ENCODE data around the gene GATAD2B.

Gene GATAD2B

DNA sequence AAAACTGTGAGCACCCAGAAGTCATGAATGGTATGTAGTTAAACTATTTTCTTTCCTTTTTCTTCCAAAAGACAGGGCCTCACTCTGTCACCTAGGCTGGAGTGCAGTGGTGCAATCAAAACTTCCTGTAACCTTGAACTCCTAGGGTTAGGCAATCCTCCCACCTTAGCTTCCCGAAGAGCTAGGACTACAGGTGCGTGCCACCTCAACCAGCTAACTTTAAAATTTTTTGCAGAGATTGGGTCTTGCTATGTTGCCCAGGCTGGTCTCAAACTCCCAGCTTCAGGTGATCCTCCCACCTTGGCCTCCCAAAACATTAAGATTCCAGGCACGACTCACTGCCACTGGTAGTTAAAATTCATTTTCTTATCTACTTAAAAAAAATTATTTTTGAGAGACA is 62.5 kb downstream of the GATAD2B start:
- Histone ChIP-seq H3K27me3 (replicated peaks in 2 of 5; ENCODE audit: control insufficient read depth in 4 of 5, insufficient read depth in 5 of 5, low read length in 4 of 5) (no peaks in the 10 kb centered on the region), H3K9me3 (ENCODE audit: control extremely low read depth in 1 of 5, control insufficient read depth in 4 of 5, insufficient read depth in 2 of 5, low read depth in 1 of 5, low read length in 4 of 5) (peaks cover 0 to 1% (median 0%) of the 10 kb centered on the region in 5 experiments), H3K36me3 (ENCODE audit: control insufficient read depth in 4 of 4, insufficient read depth in 4 of 4, low read length in 3 of 4) (peaks cover 6 to 22% (median 10%) of the 10 kb centered on the region in 4 experiments), H3K4me3 (ENCODE audit: control insufficient read depth in 1 of 7, extremely low read depth in 1 of 7, insufficient read depth in 4 of 7, low read depth in 2 of 7, low read length in 6 of 7) (no peak overlapping the region), H3K27ac (ENCODE audit: insufficient read depth in 1 of 2, low read depth in 1 of 2, low read length in 2 of 2, poor library complexity in 1 of 2, severe bottlenecking in 2 of 2) (no peak overlapping the region), H3K4me1 (ENCODE audit: control extremely low read depth in 1 of 4, control insufficient read depth in 4 of 4, insufficient read depth in 4 of 4, low read length in 3 of 4) (no peaks in the 10 kb centered on the region)
- ChIA-PET CTCF (interaction anchor here (1.3 kb wide), 1 partner anchor 29 kb away, joined by 4 read pairs; no protein-coding TSS in a partner anchor), POLR2A (interaction anchor here (0.7 kb wide), 1 partner anchor 9 kb away, joined by 3 read pairs; no protein-coding TSS in a partner anchor)
- WGBS (ENCODE audit: insufficient coverage), result 100% methylated on average over 1 of the region's 3 CpGs
- no peak for DNase-seq

- H3K36me3 ChIP-seq (ENCODE audit: control insufficient read depth in 4 of 4, insufficient read depth in 4 of 4, low read length in 3 of 4), result peaks cover 6 to 28% (median 16%) of the 10 kb centered on the region in 4 experiments
- H3K4me3 ChIP-seq (ENCODE audit: control insufficient read depth in 1 of 7, extremely low read depth in 1 of 7, insufficient read depth in 4 of 7, low read depth in 2 of 7, low read length in 6 of 7), result no peak overlapping the region
- peaks cover 0 to 5% (median 1%) of the 10 kb centered on the region in 4 experiments for H3K4me1 ChIP-seq (ENCODE audit: control extremely low read depth in 1 of 4, control insufficient read depth in 4 of 4, insufficient read depth in 4 of 4, low read length in 3 of 4)
- H3K27me3 ChIP-seq (replicated peaks in 2 of 5; ENCODE audit: control insufficient read depth in 4 of 5, insufficient read depth in 5 of 5, low read length in 4 of 5), result no peaks in the 10 kb centered on the region
- H3K27ac ChIP-seq (ENCODE audit: insufficient read depth in 1 of 2, low read depth in 1 of 2, low read length in 2 of 2, poor library complexity in 1 of 2, severe bottlenecking in 2 of 2), result no peak overlapping the region
- ChIA-PET CTCF (interaction anchor here (1.0 to 1.4 kb wide), 2 partner anchors 20 to 28 kb away, joined by 3 to 5 read pairs; no protein-coding TSS in a partner anchor), POLR2A (no interaction called here)
- DNase-seq, result no peak
- 80% methylated on average over 1 of the region's 2 CpGs for WGBS (ENCODE audit: insufficient coverage)
- peaks cover 0 to 1% (median 0%) of the 10 kb centered on the region in 5 experiments for H3K9me3 ChIP-seq (ENCODE audit: control extremely low read depth in 1 of 5, control insufficient read depth in 4 of 5, insufficient read depth in 2 of 5, low read depth in 1 of 5, low read length in 4 of 5)
Measured at GRCh38 chr1:153857505-153857904, 65.3 kb downstream of the GATAD2B start.

GRCh38 chr1:153856763-153857162 is 66.0 kb downstream of the GATAD2B start:
- Histone ChIP-seq H3K27ac (ENCODE audit: insufficient read depth in 1 of 2, low read depth in 1 of 2, low read length in 2 of 2, poor library complexity in 1 of 2, severe bottlenecking in 2 of 2) (no peak overlapping the region), H3K4me1 (ENCODE audit: control extremely low read depth in 1 of 4, control insufficient read depth in 4 of 4, insufficient read depth in 4 of 4, low read length in 3 of 4) (peaks cover 0 to 5% (median 1%) of the 10 kb centered on the region in 4 experiments), H3K36me3 (ENCODE audit: control insufficient read depth in 4 of 4, insufficient read depth in 4 of 4, low read length in 3 of 4) (peaks cover 6 to 33% (median 23%) of the 10 kb centered on the region in 4 experiments), H3K4me3 (ENCODE audit: control insufficient read depth in 1 of 7, extremely low read depth in 1 of 7, insufficient read depth in 4 of 7, low read depth in 2 of 7, low read length in 6 of 7) (no peak overlapping the region), H3K9me3 (ENCODE audit: control extremely low read depth in 1 of 5, control insufficient read depth in 4 of 5, insufficient read depth in 2 of 5, low read depth in 1 of 5, low read length in 4 of 5) (peaks cover 0 to 1% (median 0%) of the 10 kb centered on the region in 5 experiments), H3K27me3 (replicated peaks in 2 of 5; ENCODE audit: control insufficient read depth in 4 of 5, insufficient read depth in 5 of 5, low read length in 4 of 5) (no peaks in the 10 kb centered on the region)
- POLR2A ChIA-PET, result no interaction called here
- CTCF ChIA-PET, result no interaction called here
- DNase-seq, result no peak

- WGBS (ENCODE audit: insufficient coverage), result 98% methylated on average over 4 of the region's 5 CpGs
- ChIA-PET CTCF (interaction anchor here (1.0 to 2.2 kb wide), 6 partner anchors 10 to 59 kb away, joined by 3 to 7 read pairs (median 4); no protein-coding TSS in a partner anchor), POLR2A (interaction anchor here (1.1 kb wide), 1 partner anchor 28 kb away, joined by 3 read pairs; no protein-coding TSS in a partner anchor)
- no peak overlapping the region for H3K27ac ChIP-seq (ENCODE audit: insufficient read depth in 1 of 2, low read depth in 1 of 2, low read length in 2 of 2, poor library complexity in 1 of 2, severe bottlenecking in 2 of 2)
- H3K36me3 ChIP-seq (ENCODE audit: control insufficient read depth in 4 of 4, insufficient read depth in 4 of 4, low read length in 3 of 4), result peaks cover 5 to 24% (median 21%) of the 10 kb centered on the region in 4 experiments
- no peaks in the 10 kb centered on the region for H3K27me3 ChIP-seq (replicated peaks in 2 of 5; ENCODE audit: control insufficient read depth in 4 of 5, insufficient read depth in 5 of 5, low read length in 4 of 5)
- no peak for DNase-seq
- peaks cover 10 to 21% (median 12%) of the 10 kb centered on the region in 4 experiments for H3K4me1 ChIP-seq (ENCODE audit: control extremely low read depth in 1 of 4, control insufficient read depth in 4 of 4, insufficient read depth in 4 of 4, low read length in 3 of 4)
- no peak overlapping the region for H3K4me3 ChIP-seq (ENCODE audit: control insufficient read depth in 1 of 7, extremely low read depth in 1 of 7, insufficient read depth in 4 of 7, low read depth in 2 of 7, low read length in 6 of 7)
- peaks cover 0 to 1% (median 0%) of the 10 kb centered on the region in 5 experiments for H3K9me3 ChIP-seq (ENCODE audit: control extremely low read depth in 1 of 5, control insufficient read depth in 4 of 5, insufficient read depth in 2 of 5, low read depth in 1 of 5, low read length in 4 of 5)
Measured at GRCh38 chr1:153852170-153852569, 70.6 kb downstream of the GATAD2B start.

GRCh38 chr1:153849487-153850185 is 73.1 kb downstream of the GATAD2B start:
- DNase-seq, result peak; percentile 33 to 78 (median 67)
- 4% methylated on average over 4 of the region's 5 CpGs for WGBS (ENCODE audit: insufficient coverage)
- peak overlapping the region in 1 of 2 experiments; percentile 62 for H3K27ac ChIP-seq (ENCODE audit: insufficient read depth in 1 of 2, low read depth in 1 of 2, low read length in 2 of 2, poor library complexity in 1 of 2, severe bottlenecking in 2 of 2)
- no peaks in the 10 kb centered on the region for H3K9me3 ChIP-seq (ENCODE audit: control extremely low read depth in 1 of 5, control insufficient read depth in 4 of 5, insufficient read depth in 2 of 5, low read depth in 1 of 5, low read length in 4 of 5)
- ChIA-PET CTCF (interaction anchor here (1.0 to 1.4 kb wide), 5 partner anchors 12 to 61 kb away, joined by 3 to 5 read pairs (median 4); no protein-coding TSS in a partner anchor), POLR2A (no interaction called here)
- no peaks in the 10 kb centered on the region for H3K27me3 ChIP-seq (replicated peaks in 2 of 5; ENCODE audit: control insufficient read depth in 4 of 5, insufficient read depth in 5 of 5, low read length in 4 of 5)
- peak overlapping the region in 1 of 7 experiments; percentile 28 for H3K4me3 ChIP-seq (ENCODE audit: control insufficient read depth in 1 of 7, extremely low read depth in 1 of 7, insufficient read depth in 4 of 7, low read depth in 2 of 7, low read length in 6 of 7)
- H3K36me3 ChIP-seq (ENCODE audit: control insufficient read depth in 4 of 4, insufficient read depth in 4 of 4, low read length in 3 of 4), result peaks cover 3 to 17% (median 15%) of the 10 kb centered on the region in 4 experiments
- H3K4me1 ChIP-seq (ENCODE audit: control extremely low read depth in 1 of 4, control insufficient read depth in 4 of 4, insufficient read depth in 4 of 4, low read length in 3 of 4), result peaks cover 10 to 20% (median 12%) of the 10 kb centered on the region in 4 experiments

DNA sequence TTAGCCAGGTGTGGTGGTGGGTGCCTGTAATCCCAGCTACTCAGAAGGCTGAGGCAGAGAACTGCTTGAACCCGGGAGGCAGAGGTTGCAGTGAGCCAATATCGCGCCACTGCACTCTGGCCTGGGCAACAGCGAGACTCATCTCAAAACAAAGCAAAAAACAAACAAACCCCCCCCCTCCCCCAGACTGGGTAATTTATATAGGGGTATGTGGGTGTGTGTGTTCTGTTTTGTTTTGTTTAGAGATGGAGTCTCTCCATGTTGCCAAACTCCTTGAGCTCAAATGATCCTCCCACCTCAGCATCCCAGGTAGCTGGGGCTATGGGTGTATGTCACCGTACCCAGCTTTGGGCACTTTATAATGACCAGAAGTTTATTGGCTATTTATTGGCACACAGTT is 74.0 kb downstream of the GATAD2B start:
- Histone ChIP-seq H3K36me3 (ENCODE audit: control insufficient read depth in 4 of 4, insufficient read depth in 4 of 4, low read length in 3 of 4) (peaks cover 3 to 17% (median 16%) of the 10 kb centered on the region in 4 experiments), H3K4me3 (ENCODE audit: control insufficient read depth in 1 of 7, extremely low read depth in 1 of 7, insufficient read depth in 4 of 7, low read depth in 2 of 7, low read length in 6 of 7) (no peak overlapping the region), H3K27me3 (replicated peaks in 2 of 5; ENCODE audit: control insufficient read depth in 4 of 5, insufficient read depth in 5 of 5, low read length in 4 of 5) (no peaks in the 10 kb centered on the region), H3K27ac (ENCODE audit: insufficient read depth in 1 of 2, low read depth in 1 of 2, low read length in 2 of 2, poor library complexity in 1 of 2, severe bottlenecking in 2 of 2) (peak overlapping the region in 1 of 2 experiments; percentile 62), H3K9me3 (ENCODE audit: control extremely low read depth in 1 of 5, control insufficient read depth in 4 of 5, insufficient read depth in 2 of 5, low read depth in 1 of 5, low read length in 4 of 5) (no peaks in the 10 kb centered on the region), H3K4me1 (ENCODE audit: control extremely low read depth in 1 of 4, control insufficient read depth in 4 of 4, insufficient read depth in 4 of 4, low read length in 3 of 4) (peaks cover 9 to 16% (median 12%) of the 10 kb centered on the region in 4 experiments)
- DNase-seq, result no peak
- WGBS (ENCODE audit: insufficient coverage), result no CpG with 5 or more reads among the region's 5 CpGs
- ChIA-PET POLR2A (interaction anchor here (0.5 kb wide), 1 partner anchor 24 kb away, joined by 3 read pairs; no protein-coding TSS in a partner anchor), CTCF (interaction anchor here (1.0 to 1.4 kb wide), 4 partner anchors 11 to 48 kb away, joined by 4 to 5 read pairs (median 4); no protein-coding TSS in a partner anchor)

DNA sequence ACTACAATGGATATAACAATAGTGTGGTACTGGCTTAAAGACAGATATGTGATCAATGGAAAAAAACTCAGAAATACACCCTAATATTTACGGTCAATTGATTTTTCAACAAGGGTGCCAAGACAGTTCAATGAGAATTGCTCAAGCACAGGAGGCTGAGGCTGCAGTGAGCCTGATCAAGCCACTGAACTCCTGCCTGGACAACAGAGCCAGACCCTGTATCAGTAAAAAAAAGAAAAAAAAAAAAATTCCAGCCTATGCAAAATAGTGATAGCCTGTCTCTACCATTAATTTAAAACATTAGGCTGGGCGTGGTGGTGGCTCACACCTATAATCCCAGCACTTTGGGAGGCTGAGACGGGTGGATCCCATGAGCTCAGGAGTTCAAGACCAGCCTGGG is 77.6 kb downstream of the GATAD2B start:
- CTCF ChIA-PET, result interaction anchor here (0.6 to 1.0 kb wide), 2 partner anchors 32 to 81 kb away, joined by 3 read pairs; no protein-coding TSS in a partner anchor
- no CpG with 5 or more reads among the region's 3 CpGs for WGBS (ENCODE audit: insufficient coverage)
- Histone ChIP-seq H3K9me3 (ENCODE audit: control extremely low read depth in 1 of 5, control insufficient read depth in 4 of 5, insufficient read depth in 2 of 5, low read depth in 1 of 5, low read length in 4 of 5) (no peaks in the 10 kb centered on the region), H3K4me3 (ENCODE audit: control insufficient read depth in 1 of 7, extremely low read depth in 1 of 7, insufficient read depth in 4 of 7, low read depth in 2 of 7, low read length in 6 of 7) (no peak overlapping the region), H3K36me3 (ENCODE audit: control insufficient read depth in 4 of 4, insufficient read depth in 4 of 4, low read length in 3 of 4) (peaks cover 0 to 4% (median 2%) of the 10 kb centered on the region in 4 experiments), H3K27ac (ENCODE audit: insufficient read depth in 1 of 2, low read depth in 1 of 2, low read length in 2 of 2, poor library complexity in 1 of 2, severe bottlenecking in 2 of 2) (no peak overlapping the region), H3K27me3 (replicated peaks in 2 of 5; ENCODE audit: control insufficient read depth in 4 of 5, insufficient read depth in 5 of 5, low read length in 4 of 5) (no peaks in the 10 kb centered on the region), H3K4me1 (ENCODE audit: control extremely low read depth in 1 of 4, control insufficient read depth in 4 of 4, insufficient read depth in 4 of 4, low read length in 3 of 4) (peaks cover 8 to 15% (median 12%) of the 10 kb centered on the region in 4 experiments)
- POLR2A ChIA-PET, result no interaction called here
- no peak for DNase-seq
